Fibroblast of the aortic adventitia (primary cell): Measurements from ENCODE around the gene ZNF749. TPM values are rescaled to one million over a fixed set of nuclear protein-coding genes. Genes with fewer than 3 reads are reported as not detected.

Experiments
- DNase-seq: peaks from one replicate; pipeline ENCODE4 v3.0.0-alpha.2; 2010; ENCODE audit warnings: low read depth
- H3K4me3 ChIP-seq: 2 replicates; pipeline ENCODE4 v1.5.1; 2011; ENCODE audit warnings: low read depth, mild to moderate bottlenecking, control low read depth, low read length, moderate library complexity
- CTCF ChIP-seq: IDR thresholded peaks from 2 replicates; pipeline ENCODE4 v1.5.1; 2011; ENCODE audit warnings: mild to moderate bottlenecking, low read length, control low read depth, inconsistent platforms; ENCODE audit not compliant: insufficient read depth
- small RNA-seq: library from RNA; depleted of rRNA; stranded (forward); fragments of <200 nt; gene quantifications from one replicate; pipeline ENCODE3, GENCODE V24; 2012
- total RNA-seq: library from RNA; depleted of rRNA; stranded (reverse); fragments of >200 nt; gene quantifications from 2 replicates; pipeline ENCODE4 v1.2.3, GENCODE V29; 2012; ENCODE audit warnings: low replicate concordance

ZNF749 gene
- total RNA-seq, 1 donor: 7.8 TPM

DNA sequence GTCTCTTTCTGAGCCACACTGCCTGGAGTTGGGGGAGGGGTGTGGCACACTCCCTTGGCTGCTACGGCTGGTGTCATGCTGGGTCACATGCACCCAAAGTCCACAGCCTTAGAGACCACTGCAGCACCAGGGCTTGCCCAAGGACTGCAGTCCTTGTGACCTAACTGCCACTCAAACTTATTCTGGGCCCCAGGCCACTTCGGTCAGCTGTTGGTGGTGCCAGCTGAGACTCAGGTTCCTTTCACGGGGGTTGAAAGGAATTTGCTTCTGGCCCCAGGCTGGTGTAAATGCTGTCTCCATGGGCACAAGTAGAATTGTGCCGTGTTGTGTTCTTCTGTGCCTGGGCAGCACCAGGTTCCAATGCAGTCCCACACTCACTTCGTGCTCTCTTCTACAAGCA is 31.4 kb downstream of the ZNF749 start:
- DNase-seq: no peak
- H3K4me3 ChIP-seq: no peak overlapping the region
- TF ChIP-seq CTCF: no peak

DNA sequence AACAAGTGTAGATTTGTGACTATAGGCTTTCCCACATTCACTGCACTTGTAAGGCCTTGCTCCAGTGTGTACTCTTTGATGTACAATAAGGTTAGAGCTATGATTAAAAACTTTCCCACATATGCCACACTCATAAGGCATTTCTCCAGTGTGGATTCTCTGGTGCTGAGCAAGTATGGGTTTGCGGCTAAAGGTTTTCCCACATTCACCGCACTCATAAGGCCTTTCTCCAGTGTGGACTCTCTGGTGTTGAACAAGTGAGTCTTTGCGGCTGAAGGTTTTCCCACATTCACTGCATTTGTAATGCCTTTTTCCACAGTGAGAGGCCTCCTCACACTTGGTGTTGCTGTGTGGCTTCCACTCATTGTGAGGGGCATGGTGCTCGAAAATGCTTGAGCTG is 38.5 kb downstream of the ZNF749 start:
- TF ChIP-seq CTCF: no peak
- H3K4me3 ChIP-seq: no peak overlapping the region
- peak; percentile 8 for DNase-seq

DNA sequence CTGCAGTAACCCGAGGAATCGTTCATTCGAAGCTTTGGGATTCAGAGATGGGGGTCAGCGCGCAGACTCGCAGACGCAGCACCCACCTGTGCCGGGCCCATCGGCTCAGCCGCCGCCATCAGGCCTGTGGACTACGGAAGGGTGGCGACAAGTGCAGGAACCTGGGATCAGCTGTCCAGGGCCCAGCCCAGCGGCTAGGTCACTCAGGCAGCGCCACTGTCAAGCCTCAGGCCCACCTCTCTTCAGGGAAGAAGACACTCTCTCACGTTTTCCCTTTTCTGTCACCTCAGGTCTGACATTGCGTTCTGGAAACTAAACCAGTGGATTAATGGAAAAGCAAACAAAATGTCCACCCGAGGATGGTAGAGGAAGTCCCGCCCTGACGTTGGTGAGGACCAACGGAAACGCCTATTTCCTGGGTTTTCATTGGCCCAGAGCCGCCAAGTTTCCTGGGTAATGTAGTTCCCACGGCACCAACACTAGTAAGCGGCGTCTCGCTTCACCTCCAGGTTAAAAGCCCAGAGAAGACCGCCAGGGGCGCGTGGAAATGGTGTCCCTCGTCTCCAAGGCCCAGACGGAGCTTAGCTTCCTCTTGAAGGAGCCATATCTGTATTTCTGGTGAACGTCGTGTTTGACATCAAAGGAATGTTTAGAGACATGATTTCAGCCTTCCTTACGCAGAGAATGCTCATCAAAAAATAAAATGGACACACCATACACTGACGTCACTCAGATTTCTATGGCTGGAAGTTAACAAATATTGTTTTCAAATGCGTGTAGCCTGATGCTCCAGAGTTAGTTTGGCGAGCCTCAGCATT is 42.3 kb downstream of the ZNF749 start, which contains the start of gene ZNF772:
Gene ZNF772 (minus strand): TSS at position 376 of the 818 bp plus-strand sequence. CDS start 257 bp downstream, at position 119.
- TF ChIP-seq CTCF: peak; percentile 81
- H3K4me3 ChIP-seq: peak within 1 kb of the TSS; percentile 92
- DNase-seq: peak; percentile 94

DNA sequence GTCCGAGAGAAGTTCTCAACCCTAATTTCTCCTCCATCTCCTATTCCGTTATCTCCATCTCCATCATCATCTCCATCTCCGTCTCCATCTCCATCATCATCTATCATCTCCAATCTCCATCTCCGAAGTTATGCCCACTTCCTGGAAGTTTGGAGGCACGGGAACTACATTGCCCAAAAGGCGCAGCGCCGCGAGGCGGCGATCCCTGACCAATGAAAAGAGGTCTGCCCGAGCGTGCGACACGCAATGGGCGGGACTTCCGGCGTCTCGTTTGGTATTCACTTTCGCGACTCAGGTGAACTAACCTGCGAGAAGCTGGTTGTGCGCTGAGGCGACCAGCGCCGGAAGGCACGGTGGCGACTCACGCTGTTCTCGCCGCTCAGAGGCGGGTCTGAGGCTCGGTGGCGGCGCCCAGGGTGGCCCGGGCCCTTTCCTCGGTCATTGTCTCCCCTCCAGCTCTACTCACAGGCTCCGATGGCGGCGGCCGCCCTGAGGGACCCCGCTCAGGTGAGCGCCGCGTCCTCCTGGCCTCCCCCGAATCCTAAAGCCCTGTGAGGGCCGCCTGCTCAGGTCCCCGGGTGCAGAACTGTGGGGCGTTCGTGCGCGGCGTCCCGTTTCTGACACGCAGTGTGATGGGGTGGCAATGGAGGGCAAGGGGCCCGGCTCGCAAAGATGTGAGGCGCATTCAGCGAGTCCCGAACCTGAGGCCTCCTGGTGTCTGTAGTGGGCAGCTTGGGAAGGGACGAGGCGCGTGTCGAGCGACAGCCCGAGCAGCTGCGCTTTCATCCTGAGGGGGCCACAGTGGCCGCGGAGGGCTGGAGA is 52.6 kb downstream of the ZNF749 start, which contains the start of gene ZNF419:
Gene ZNF419 (plus strand): TSS at position 274 of the 822 bp plus-strand sequence. CDS start 201 bp downstream, at position 475.
- H3K4me3 ChIP-seq: peak within 1 kb of the TSS; percentile 97
- TF ChIP-seq CTCF: peak; percentile 22
- peak; percentile 80 for DNase-seq

DNA sequence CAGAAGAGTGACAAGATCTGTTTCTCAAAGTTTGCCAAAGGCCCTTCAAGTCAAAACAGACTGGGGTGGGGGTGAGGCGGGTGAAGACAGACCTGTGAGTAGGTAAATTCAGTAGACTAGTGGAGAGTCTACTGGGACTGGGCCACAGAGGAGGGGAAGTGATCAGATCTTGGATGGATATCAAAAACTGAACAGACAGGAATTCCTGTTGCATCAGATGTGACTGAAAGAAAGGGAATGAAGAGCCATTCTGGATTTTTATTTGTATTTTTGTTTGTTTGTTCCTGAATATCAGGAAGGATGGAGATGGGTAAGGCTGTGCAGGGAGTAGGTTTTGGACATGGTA is 53.1 kb downstream of the ZNF749 start:
- DNase-seq: peak; percentile 58

More for the DNA sequence above, 53.1 kb downstream of the ZNF749 start:
- peak overlapping the region; percentile 68 for H3K4me3 ChIP-seq

Small RNAs within 50 kb of the gene (small RNA-seq; reads per million reads assigned to genes)
- not detected for gene VN1R107P

Other genes with a start within 250 kb of the ZNF749 start
- gene ZNF264, start 243.8 kb upstream of the ZNF749 start, total RNA-seq: 19.5 and 123 TPM in 2 replicates
- gene AURKC, start 204.3 kb upstream of the ZNF749 start, total RNA-seq: 0.72 and 1.6 TPM in 2 replicates
- 23.2 and 32.5 TPM in 2 replicates for gene ZNF805, start 194.7 kb upstream of the ZNF749 start, total RNA-seq
- 71.8 and 78.5 TPM in 2 replicates for gene ZNF460, start 154.8 kb upstream of the ZNF749 start, total RNA-seq
- 5.1 and 9.4 TPM in 2 replicates for gene ZNF543, start 114.9 kb upstream of the ZNF749 start, total RNA-seq
- 8.7 and 9.7 TPM in 2 replicates for gene ZNF304, start 84.1 kb upstream of the ZNF749 start, total RNA-seq
- 7.0 and 11.7 TPM in 2 replicates for gene TRAPPC2B, start 71.8 kb upstream of the ZNF749 start, total RNA-seq
- 2.5 and 4.1 TPM in 2 replicates for gene ZNF547, start 71.8 kb upstream of the ZNF749 start, total RNA-seq
- gene ZNF548, start 45.5 kb upstream of the ZNF749 start, total RNA-seq: 19.5 and 20.4 TPM in 2 replicates
- gene ZNF17, start 24.2 kb upstream of the ZNF749 start, total RNA-seq: 11.7 and 11.9 TPM in 2 replicates
- gene VN1R1, start 21.8 kb downstream of the ZNF749 start, total RNA-seq: 0.16 and 0.90 TPM in 2 replicates
- gene ZNF772, start 42.2 kb downstream of the ZNF749 start, total RNA-seq: 6.4 and 17.9 TPM in 2 replicates
- gene ZNF419, start 52.4 kb downstream of the ZNF749 start, total RNA-seq: 7.8 and 10.3 TPM in 2 replicates
- gene ZNF773, start 64.6 kb downstream of the ZNF749 start, total RNA-seq: 15.6 and 16.6 TPM in 2 replicates
- 1.1 and 5.3 TPM in 2 replicates for gene ZNF549, start 92.0 kb downstream of the ZNF749 start, total RNA-seq
- 2.1 and 7.8 TPM in 2 replicates for gene ZNF550, start 124.5 kb downstream of the ZNF749 start, total RNA-seq
- gene ZNF416, start 143.6 kb downstream of the ZNF749 start, total RNA-seq: 3.4 and 8.0 TPM in 2 replicates
- 4.2 and 11.0 TPM in 2 replicates for gene ZIK1, start 148.8 kb downstream of the ZNF749 start, total RNA-seq
- gene ZNF530, start 164.6 kb downstream of the ZNF749 start, total RNA-seq: 1.1 and 5.6 TPM in 2 replicates
- gene ZNF134, start 178.9 kb downstream of the ZNF749 start, total RNA-seq: 18.6 and 19.4 TPM in 2 replicates
- 6.2 and 15.0 TPM in 2 replicates for gene ZNF211, start 197.8 kb downstream of the ZNF749 start, total RNA-seq
- not detected in 2 replicates for gene ZSCAN4, start 233.6 kb downstream of the ZNF749 start, total RNA-seq
- 5.2 and 13.5 TPM in 2 replicates for gene ZNF551, start 246.7 kb downstream of the ZNF749 start, total RNA-seq